ENCODE data around the gene NUP37.
"Not testable (repeated sequence)": the region's sequence is repeated elsewhere in the genome, so short reads cannot be mapped to it uniquely, and the experiment has no call there.

NUP37 gene, protein sequence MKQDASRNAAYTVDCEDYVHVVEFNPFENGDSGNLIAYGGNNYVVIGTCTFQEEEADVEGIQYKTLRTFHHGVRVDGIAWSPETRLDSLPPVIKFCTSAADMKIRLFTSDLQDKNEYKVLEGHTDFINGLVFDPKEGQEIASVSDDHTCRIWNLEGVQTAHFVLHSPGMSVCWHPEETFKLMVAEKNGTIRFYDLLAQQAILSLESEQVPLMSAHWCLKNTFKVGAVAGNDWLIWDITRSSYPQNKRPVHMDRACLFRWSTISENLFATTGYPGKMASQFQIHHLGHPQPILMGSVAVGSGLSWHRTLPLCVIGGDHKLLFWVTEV

GRCh38 chr12:102119674-102120563 lies at the start of gene NUP37, which contains the start of gene PARPBP:
Gene NUP37 (minus strand): TSS chr12:102120114. CDS start chr12:102118518, 1,596 bp downstream.
Gene PARPBP (plus strand): TSS chr12:102120183. CDS start chr12:102123889, 3,706 bp downstream.
- Histone ChIP-seq H3K9me3 (ENCODE audit: control insufficient read depth, insufficient read depth, low read length) (no peaks in the 10 kb centered on the region), H3K36me3 (ENCODE audit: insufficient read depth, low read length) (peaks cover 2% of the 10 kb centered on the region; the same call in 1 of the 2 replicates), H3K4me1 (ENCODE audit: insufficient read depth, low read length) (no peaks in the 10 kb centered on the region), H3K9ac (ENCODE audit: low read depth, low read length) (peak within 1 kb of the TSS; percentile 75)

- Histone ChIP-seq H3K9me3 (ENCODE audit: control insufficient read depth, insufficient read depth, low read length) (no peaks in the 10 kb centered on the region), H3K9ac (ENCODE audit: low read depth, low read length) (no peak overlapping the region), H3K36me3 (ENCODE audit: insufficient read depth, low read length) (no peaks in the 10 kb centered on the region; the same call in 1 of the 2 replicates), H3K4me1 (ENCODE audit: insufficient read depth, low read length) (no peaks in the 10 kb centered on the region)
These were observed 48.1 kb upstream of the NUP37 start for GRCh38 chr12:102167821-102168604.

DNA sequence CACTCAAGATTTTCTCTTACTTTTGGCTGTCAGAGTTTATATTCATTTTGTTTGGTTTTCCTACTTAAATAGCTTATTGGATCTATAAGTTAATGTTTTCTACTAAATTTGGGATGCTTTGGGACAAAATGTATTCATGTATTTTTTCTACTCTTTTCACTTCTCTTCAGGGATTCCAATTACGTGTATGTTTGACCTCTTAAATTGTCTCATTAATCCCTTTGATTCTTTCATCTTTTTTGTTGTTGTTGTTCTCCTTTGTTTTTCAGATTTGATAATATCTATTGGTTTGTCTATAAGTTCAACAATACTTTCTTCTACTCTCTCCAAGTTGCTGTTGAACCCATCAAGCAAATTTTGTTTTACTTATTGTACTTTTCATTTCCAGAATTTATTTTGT lies 43.5 kb upstream of the NUP37 start:
- Histone ChIP-seq H3K4me1 (ENCODE audit: insufficient read depth, low read length) (no peaks in the 10 kb centered on the region), H3K9me3 (ENCODE audit: control insufficient read depth, insufficient read depth, low read length) (no peaks in the 10 kb centered on the region), H3K36me3 (ENCODE audit: insufficient read depth, low read length) (no peaks in the 10 kb centered on the region; the same call in 1 of the 2 replicates), H3K9ac (ENCODE audit: low read depth, low read length) (no peak overlapping the region)

DNA sequence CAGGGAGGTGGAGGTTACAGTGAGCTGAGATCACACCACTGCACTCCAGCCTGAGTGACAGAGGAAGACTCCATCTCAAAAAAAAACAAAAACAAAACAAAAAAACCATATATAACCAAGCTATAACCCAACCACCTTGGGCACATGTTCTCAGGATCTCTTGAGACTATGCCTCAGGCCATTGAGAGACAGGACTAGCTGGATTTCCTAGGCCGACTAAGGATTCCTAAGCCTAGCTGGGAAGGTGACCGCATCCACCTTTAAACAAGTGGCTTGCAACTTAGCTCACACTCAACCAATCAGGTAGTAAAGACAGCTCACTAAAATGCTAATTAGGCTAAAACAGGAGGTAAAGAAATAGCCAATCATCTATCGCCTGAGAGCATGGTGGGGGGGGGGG lies 35.3 kb upstream of the NUP37 start:
- H3K9me3 ChIP-seq (ENCODE audit: control insufficient read depth, insufficient read depth, low read length); H3K4me1 ChIP-seq (ENCODE audit: insufficient read depth, low read length); H3K9ac ChIP-seq (ENCODE audit: low read depth, low read length); H3K36me3 ChIP-seq (ENCODE audit: insufficient read depth, low read length): not testable (repeated sequence)

- H3K9ac ChIP-seq (ENCODE audit: low read depth, low read length); H3K36me3 ChIP-seq (ENCODE audit: insufficient read depth, low read length); H3K4me1 ChIP-seq (ENCODE audit: insufficient read depth, low read length); H3K9me3 ChIP-seq (ENCODE audit: control insufficient read depth, insufficient read depth, low read length): not testable (repeated sequence)
These were observed 27.2 kb upstream of the NUP37 start for GRCh38 chr12:102147062-102147587.

DNA sequence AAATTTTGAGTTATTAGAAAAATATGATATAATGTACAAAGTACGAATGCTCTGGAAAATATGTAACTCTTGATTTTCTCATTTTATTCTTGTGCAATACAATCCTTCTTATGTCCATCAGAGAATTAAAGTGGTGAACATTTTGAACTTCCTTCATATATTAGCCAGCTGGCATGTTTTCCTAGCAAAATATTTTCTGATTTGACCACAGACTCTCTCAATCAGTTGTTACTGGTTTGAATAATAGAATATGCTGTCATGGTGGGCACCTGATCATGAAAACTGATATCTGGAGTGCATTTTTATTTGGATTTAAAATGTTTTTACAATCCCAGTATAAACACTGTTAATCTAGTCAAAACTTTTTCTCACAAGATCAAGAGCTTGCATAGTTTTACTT lies 24.3 kb upstream of the NUP37 start:
- H3K9ac ChIP-seq (ENCODE audit: low read depth, low read length) = no peak overlapping the region
- no peaks in the 10 kb centered on the region for H3K36me3 ChIP-seq (ENCODE audit: insufficient read depth, low read length)
- no peaks in the 10 kb centered on the region for H3K4me1 ChIP-seq (ENCODE audit: insufficient read depth, low read length)
- no peaks in the 10 kb centered on the region for H3K9me3 ChIP-seq (ENCODE audit: control insufficient read depth, insufficient read depth, low read length)

GRCh38 chr12:102142866-102143373 lies 23.0 kb upstream of the NUP37 start:
- H3K9me3 ChIP-seq (ENCODE audit: control insufficient read depth, insufficient read depth, low read length); H3K4me1 ChIP-seq (ENCODE audit: insufficient read depth, low read length); H3K36me3 ChIP-seq (ENCODE audit: insufficient read depth, low read length); H3K9ac ChIP-seq (ENCODE audit: low read depth, low read length): not testable (repeated sequence)

DNA sequence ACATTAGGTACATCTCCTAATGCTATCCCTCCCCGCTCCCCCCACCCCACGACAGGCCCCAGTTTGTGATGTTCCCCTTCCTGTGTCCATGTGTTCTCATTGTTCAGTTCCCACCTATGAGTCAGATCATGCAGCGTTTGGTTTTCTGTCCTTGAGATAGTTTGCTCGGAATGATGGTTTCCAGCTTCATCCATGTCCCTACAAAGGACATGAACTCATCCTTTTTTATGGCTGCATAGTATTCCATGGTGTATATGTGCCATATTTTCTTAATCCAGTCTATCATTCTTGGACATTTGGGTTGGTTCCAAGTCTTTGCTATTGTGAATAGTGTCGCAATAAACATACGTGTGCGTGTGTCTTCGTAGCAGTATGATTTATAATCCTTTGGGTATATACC lies 17.7 kb upstream of the NUP37 start:
- not testable (repeated sequence) for H3K4me1 ChIP-seq (ENCODE audit: insufficient read depth, low read length); H3K9me3 ChIP-seq (ENCODE audit: control insufficient read depth, insufficient read depth, low read length)

DNA sequence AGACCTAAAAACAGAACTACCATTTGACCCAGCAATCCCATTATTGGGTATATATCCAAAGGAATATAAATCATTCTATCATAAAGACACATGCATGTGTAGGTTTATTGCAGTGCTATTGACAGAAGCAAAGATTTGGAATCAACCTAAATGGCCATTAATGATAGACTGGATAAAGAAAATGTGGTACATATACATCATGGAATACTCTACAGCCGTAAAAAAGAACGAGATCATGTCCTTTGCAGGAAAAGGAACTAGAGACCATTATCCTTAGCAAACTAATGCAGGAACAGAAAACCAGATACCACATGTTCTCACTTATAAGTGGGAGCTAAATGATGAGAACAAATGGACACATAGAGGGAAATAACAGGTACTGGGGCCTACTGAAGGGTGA lies 11.5 kb upstream of the NUP37 start:
- not testable (repeated sequence) for H3K9ac ChIP-seq (ENCODE audit: low read depth, low read length); H3K9me3 ChIP-seq (ENCODE audit: control insufficient read depth, insufficient read depth, low read length); H3K4me1 ChIP-seq (ENCODE audit: insufficient read depth, low read length); H3K36me3 ChIP-seq (ENCODE audit: insufficient read depth, low read length)

More for the DNA sequence above, 17.7 kb upstream of the NUP37 start:
- not testable (repeated sequence) for H3K36me3 ChIP-seq (ENCODE audit: insufficient read depth, low read length); H3K9ac ChIP-seq (ENCODE audit: low read depth, low read length)

DNA sequence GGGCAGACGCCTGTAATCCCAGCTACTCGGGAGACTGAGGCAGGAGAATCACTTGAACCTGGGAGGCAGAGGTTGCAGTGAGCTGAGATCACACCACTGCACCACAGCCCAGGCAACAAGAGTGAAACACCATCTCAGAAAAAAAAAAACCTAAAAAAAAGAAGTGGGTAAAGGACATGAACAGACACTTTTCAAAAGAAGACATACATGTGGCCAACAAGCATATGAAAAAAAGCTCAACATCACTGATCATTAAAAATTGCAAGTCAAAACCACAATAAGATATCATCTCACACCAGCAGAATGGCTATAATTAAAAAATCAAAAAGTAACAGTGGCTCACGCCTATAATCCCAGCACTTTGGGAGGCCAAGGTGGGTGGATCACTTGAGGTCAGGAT lies 10.8 kb upstream of the NUP37 start:
- not testable (repeated sequence) for H3K36me3 ChIP-seq (ENCODE audit: insufficient read depth, low read length); H3K9me3 ChIP-seq (ENCODE audit: control insufficient read depth, insufficient read depth, low read length); H3K9ac ChIP-seq (ENCODE audit: low read depth, low read length); H3K4me1 ChIP-seq (ENCODE audit: insufficient read depth, low read length)

- peak overlapping the region; percentile 75 for H3K9ac ChIP-seq (ENCODE audit: low read depth, low read length)
- not testable (repeated sequence) for H3K9me3 ChIP-seq (ENCODE audit: control insufficient read depth, insufficient read depth, low read length); H3K36me3 ChIP-seq (ENCODE audit: insufficient read depth, low read length)
These were observed 1.4 kb upstream of the NUP37 start for GRCh38 chr12:102121328-102121727.

DNA sequence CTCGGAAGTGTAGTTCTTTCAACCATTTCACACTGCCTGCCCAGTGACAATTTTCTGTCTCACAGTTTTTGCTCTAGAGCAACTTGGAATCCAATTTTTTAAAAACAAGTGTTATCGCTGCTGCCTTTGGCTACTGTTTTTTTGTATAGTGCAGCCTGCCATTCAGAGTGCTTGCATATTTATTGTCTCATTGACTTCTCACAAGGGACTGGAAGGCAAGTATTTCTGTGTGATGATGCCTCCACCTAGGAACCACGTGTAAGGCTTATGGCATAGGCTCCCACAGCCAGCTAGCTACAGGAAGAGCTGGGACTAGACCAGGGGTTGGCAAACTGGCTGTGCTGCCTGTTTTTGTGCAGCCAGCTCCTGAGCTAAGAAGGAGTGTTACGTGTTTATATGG lies 972 bp upstream of the NUP37 start:
- Histone ChIP-seq H3K36me3 (ENCODE audit: insufficient read depth, low read length) (peaks cover 2% of the 10 kb centered on the region; the same call in 1 of the 2 replicates), H3K9ac (ENCODE audit: low read depth, low read length) (peak overlapping the region; percentile 75), H3K9me3 (ENCODE audit: control insufficient read depth, insufficient read depth, low read length) (no peaks in the 10 kb centered on the region), H3K4me1 (ENCODE audit: insufficient read depth, low read length) (no peaks in the 10 kb centered on the region)

More at GRCh38 chr12:102121328-102121727, 1.4 kb upstream of the NUP37 start:
- not testable (repeated sequence) for H3K4me1 ChIP-seq (ENCODE audit: insufficient read depth, low read length)

DNA sequence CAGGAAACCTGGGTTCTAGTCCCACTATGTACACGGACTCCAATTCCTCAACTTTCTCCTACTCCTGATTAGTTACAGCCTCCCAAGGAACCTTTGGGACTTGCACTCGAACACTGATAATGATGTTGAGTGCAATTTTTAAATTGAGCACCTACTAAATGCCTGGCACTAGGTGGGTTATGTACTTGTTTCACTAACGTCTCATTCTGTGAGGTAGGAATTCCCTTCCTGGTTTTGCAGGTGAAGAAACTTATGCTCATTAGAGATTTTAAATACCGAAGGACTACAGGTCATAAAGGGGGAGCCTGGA lies 605 bp upstream of the NUP37 start:
- Histone ChIP-seq H3K9ac (ENCODE audit: low read depth, low read length) (peak overlapping the region; percentile 75), H3K9me3 (ENCODE audit: control insufficient read depth, insufficient read depth, low read length) (no peaks in the 10 kb centered on the region), H3K4me1 (ENCODE audit: insufficient read depth, low read length) (no peaks in the 10 kb centered on the region), H3K36me3 (ENCODE audit: insufficient read depth, low read length) (peaks cover 2% of the 10 kb centered on the region; the same call in 1 of the 2 replicates)

GRCh38 chr12:102118874-102119273 lies 1.0 kb downstream of the NUP37 start:
- Histone ChIP-seq H3K9me3 (ENCODE audit: control insufficient read depth, insufficient read depth, low read length) (no peaks in the 10 kb centered on the region), H3K36me3 (ENCODE audit: insufficient read depth, low read length) (peaks cover 2% of the 10 kb centered on the region; the same call in 1 of the 2 replicates), H3K4me1 (ENCODE audit: insufficient read depth, low read length) (no peaks in the 10 kb centered on the region), H3K9ac (ENCODE audit: low read depth, low read length) (peak overlapping the region; percentile 75; the same call in 1 of the 2 replicates)

Data from ES-I3 (cell line).